SH-SY5Y (cell line): Measurements from ENCODE around the gene PDYN.

ENCODE experiments used
- GATA2 ChIP-seq: IDR thresholded peaks from 2 replicates; pipeline ENCODE4 v1.6.1; 2011; ENCODE audit warnings: mild to moderate bottlenecking, low read depth, low read length
- GATA3 ChIP-seq: IDR thresholded peaks from 2 replicates; pipeline ENCODE4 v1.6.1; 2011; ENCODE audit warnings: low read depth, mild to moderate bottlenecking, low read length, moderate library complexity

DNA sequence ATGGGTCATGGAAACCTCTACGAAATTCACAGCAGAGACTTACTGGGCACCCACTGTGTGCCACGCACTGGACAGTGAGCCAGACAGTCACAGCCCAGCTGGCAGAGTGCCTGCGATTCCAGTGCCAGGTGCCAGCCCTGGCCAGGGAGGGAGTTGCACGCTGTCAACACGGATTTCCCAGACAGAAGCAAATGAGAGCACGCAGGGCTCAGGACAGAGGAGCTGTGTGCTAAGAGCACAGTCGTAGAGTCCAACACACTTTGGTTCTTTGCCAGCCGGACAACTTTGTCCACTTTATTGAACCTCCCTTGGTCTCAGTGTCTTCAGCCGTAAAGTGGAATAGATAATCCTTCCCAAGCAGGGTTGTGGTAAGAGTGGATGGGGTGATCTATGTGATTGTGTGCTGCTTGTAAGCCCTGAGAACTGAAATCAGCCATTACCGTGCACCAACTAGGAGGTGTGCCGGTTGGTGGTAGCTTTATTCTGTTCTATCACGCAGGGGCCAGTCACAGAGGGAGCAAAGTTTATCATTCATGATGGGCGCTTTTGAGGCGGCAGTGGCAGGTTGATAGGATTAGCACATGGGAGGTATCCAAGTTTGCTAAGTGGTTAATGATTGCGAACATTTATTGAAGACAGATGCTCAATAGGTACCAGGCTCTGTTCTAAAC is 58.0 kb downstream of the PDYN start:
- no peak; the same call in none of the 2 replicates for TF ChIP-seq GATA2
- TF ChIP-seq GATA3: no peak
